Mucosa of descending colon (tissue), 3 donors: ENCODE measurements around the gene HSD17B7. TPM values are rescaled to one million over a fixed set of nuclear protein-coding genes. Genes with fewer than 3 reads are reported as not detected.

Source experiments
- ATAC-seq: fragments of 200-7000 bp; cut with Tn5 transposase; one replicate; pipeline ENCODE4 v1.9.1; 2020; ENCODE audit warnings: mild to moderate bottlenecking, moderate library complexity
- DNase-seq, 3 donors: peaks; one replicate each; pipeline ENCODE4 v3.0.0-alpha.2; 2020
- H3K36me3 ChIP-seq: fragments of 200-600 bp; one replicate; pipeline ENCODE4 v1.8.0; 2021; ENCODE audit warnings: low read depth, mild to moderate bottlenecking
- H3K4me1 ChIP-seq: fragments of 200-600 bp; one replicate; pipeline ENCODE4 v1.8.0; 2021; ENCODE audit warnings: low read depth, mild to moderate bottlenecking
- H3K4me3 ChIP-seq: fragments of 200-600 bp; one replicate; pipeline ENCODE4 v1.8.0; 2021; ENCODE audit warnings: mild to moderate bottlenecking
- H3K9me3 ChIP-seq: fragments of 200-600 bp; one replicate; pipeline ENCODE4 v1.8.0; 2021; ENCODE audit warnings: mild to moderate bottlenecking
- intact Hi-C, 2 donors: fragments of 100-400 bp; cut with DNase I in 1 of 2; cut with micrococcal nuclease in 1 of 2; formaldehyde crosslinking; loops; one replicate each; pipeline versions ENCODE4 v1.11.0 to v1.11.1; 2022; cut with DNase I, micrococcal nuclease
- total RNA-seq, 3 donors: library from RNA; stranded (reverse); fragmentation: NEBNext Ultra II Directional in 2 of 3; extraction: Animal tissue kit (Norgen Biotek cat#: 25700) in 2 of 3; gene quantifications; one replicate each; pipeline versions ENCODE4 v1.2.1 to v1.2.4, GENCODE V29; 2021 to 2023
- TF ChIP-seq, protein P1 (sequence below): fragments of 200-600 bp; IDR thresholded peaks from one replicate; pipeline ENCODE4 v1.8.0; 2022; ENCODE audit warnings: antibody characterized with exemption, mild to moderate bottlenecking
- donor health status: DM: no; HTN: no; CAD: no; lungs with moderate emphysema.
- donor health status: DM: no; HTN: no; CAD: no.
- donor health status: DM: no; HTN: yes; CAD: no.

Gene HSD17B7
- total RNA-seq, 3 donors from 2014 or later, result 20.8 to 22.2 (median 21.3) TPM

DNA sequence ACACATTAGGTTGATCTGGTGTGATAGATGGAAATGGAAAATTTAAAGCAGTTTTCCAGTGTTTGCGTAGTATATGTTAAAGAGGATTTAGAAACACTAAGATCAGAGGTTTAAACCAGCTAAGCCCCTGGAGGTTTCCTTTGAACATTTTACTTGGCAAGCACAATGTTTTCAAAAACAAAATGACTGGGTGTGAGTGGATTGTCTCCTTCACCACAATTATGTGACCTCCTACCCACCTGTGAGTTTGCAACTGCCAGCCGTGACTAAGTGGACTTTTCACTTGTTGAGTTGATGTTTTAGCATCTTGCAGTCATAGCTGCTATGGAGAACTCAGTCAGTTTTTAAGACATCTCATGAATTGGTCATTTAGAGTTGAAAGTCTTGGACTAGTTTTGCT lies 65.8 kb downstream of the HSD17B7 start:
- intact Hi-C loops, result loop anchor here (10.0 kb wide), 1 partner anchor 459 kb away; no protein-coding TSS in a partner anchor
- no peak for DNase-seq
- TF ChIP-seq, protein P1, sequence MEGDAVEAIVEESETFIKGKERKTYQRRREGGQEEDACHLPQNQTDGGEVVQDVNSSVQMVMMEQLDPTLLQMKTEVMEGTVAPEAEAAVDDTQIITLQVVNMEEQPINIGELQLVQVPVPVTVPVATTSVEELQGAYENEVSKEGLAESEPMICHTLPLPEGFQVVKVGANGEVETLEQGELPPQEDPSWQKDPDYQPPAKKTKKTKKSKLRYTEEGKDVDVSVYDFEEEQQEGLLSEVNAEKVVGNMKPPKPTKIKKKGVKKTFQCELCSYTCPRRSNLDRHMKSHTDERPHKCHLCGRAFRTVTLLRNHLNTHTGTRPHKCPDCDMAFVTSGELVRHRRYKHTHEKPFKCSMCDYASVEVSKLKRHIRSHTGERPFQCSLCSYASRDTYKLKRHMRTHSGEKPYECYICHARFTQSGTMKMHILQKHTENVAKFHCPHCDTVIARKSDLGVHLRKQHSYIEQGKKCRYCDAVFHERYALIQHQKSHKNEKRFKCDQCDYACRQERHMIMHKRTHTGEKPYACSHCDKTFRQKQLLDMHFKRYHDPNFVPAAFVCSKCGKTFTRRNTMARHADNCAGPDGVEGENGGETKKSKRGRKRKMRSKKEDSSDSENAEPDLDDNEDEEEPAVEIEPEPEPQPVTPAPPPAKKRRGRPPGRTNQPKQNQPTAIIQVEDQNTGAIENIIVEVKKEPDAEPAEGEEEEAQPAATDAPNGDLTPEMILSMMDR, result no peak
- ATAC-seq, result no peak
- H3K4me3 ChIP-seq, result no peak overlapping the region
- H3K9me3 ChIP-seq, result no peaks in the 10 kb centered on the region
- no peaks in the 10 kb centered on the region for H3K36me3 ChIP-seq
- no peaks in the 10 kb centered on the region for H3K4me1 ChIP-seq

DNA sequence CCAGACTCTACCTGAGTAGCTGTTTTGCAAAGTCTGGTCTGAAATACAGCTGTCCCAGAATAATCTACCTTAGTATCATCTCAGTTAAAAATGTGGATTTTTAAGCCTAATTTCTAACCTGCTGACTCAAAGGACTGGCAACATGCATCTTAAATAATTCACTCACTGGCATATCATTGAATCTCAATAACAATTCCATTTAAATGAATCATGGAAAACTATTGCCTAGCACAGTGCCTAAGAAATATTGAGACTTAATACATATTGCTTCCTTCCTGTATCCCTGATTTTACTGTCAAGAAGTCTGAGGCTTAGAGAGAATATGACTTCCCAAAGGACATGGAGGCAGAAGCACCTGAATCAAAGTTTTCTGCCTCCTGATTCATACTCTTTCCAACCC lies 67.3 kb downstream of the HSD17B7 start:
- Histone ChIP-seq H3K4me1 (no peaks in the 10 kb centered on the region), H3K4me3 (no peak overlapping the region), H3K36me3 (no peaks in the 10 kb centered on the region), H3K9me3 (no peaks in the 10 kb centered on the region)
- intact Hi-C loops, result loop anchor here (10.0 kb wide), 1 partner anchor 457 kb away; no protein-coding TSS in a partner anchor
- no peak for DNase-seq
- no peak for ATAC-seq
- TF ChIP-seq, protein P1, result no peak

DNA sequence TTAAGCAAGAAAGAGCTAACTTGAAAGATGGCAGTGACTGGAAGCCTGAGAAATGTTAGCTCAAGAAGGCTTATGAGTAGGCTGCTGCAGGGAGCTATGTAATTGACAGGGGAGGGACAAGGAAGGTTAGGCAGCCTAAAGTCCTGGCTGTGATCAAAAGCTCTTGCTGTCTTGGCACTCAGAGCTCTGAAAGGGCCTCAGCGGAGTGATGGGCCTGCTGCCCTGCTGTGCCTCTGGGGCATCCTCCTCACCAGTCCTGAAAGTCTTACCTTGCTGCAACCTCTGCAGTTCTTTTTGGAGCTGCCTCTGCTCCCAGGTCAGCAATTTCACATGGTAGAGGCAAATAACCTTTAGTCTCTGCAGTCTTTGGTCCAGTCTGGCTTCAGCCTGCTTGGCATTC lies 68.7 kb downstream of the HSD17B7 start:
- TF ChIP-seq, protein P1, result no peak
- ATAC-seq, result no peak
- Histone ChIP-seq H3K4me1 (no peaks in the 10 kb centered on the region), H3K36me3 (no peaks in the 10 kb centered on the region), H3K9me3 (no peaks in the 10 kb centered on the region), H3K4me3 (no peak overlapping the region)
- intact Hi-C loops, result loop anchor here (10.0 kb wide), 1 partner anchor 456 kb away; no protein-coding TSS in a partner anchor
- no peak for DNase-seq

DNA sequence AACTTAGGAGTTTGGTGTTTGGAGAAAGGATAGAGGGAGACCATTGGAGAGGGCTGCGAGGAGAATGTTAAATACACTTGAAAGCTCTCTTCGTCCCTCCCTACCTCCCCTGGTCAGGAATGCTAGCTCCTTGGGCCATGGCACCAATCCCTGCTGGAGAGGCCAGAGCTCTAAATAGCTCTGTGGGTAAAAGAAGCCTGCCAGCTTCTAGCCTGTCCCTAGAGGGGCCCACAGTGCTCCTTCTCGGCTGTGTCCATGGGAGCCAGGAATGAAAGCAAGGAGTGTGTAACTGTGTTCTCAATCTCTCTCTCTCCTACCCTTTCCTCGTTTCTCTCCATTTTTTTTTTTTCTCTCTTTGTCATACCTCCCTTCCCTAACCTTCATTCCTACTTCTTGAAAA lies 70.6 kb downstream of the HSD17B7 start, which contains the start of gene CCDC190:
Gene CCDC190, minus strand, starts transcription at position 75 of the 400 bp plus-strand sequence. CDS start 1,529 bp downstream, outside the sequence.
- ATAC-seq (no peak), DNase-seq (no peak)
- H3K9me3 ChIP-seq, result no peaks in the 10 kb centered on the region
- H3K4me1 ChIP-seq, result no peaks in the 10 kb centered on the region
- H3K4me3 ChIP-seq, result no peak within 1 kb of the TSS
- TF ChIP-seq, protein P1, result no peak
- intact Hi-C loops, result no loop called here
- H3K36me3 ChIP-seq, result no peaks in the 10 kb centered on the region

DNA sequence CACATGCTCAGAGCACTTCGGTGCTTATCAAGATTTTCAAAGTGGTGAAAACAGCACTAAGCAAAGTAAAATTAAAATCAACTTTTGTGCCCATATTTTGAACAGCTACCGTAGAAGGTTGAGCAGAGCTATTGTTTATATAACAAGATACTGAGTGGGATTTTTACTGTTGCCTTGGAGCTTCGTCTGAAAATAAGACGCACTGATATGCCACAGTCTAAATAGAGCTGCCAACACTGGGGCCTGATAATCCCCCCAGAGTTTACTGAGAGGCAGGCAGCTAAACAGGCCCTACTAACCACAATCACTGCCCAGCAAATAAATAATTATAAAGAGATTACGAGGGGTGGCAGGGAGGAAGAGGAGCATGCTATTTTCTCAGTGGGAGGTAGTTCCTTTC lies 71.1 kb downstream of the HSD17B7 start:
- no peak for DNase-seq
- no peak overlapping the region for H3K4me3 ChIP-seq
- H3K36me3 ChIP-seq, result no peaks in the 10 kb centered on the region
- no peaks in the 10 kb centered on the region for H3K4me1 ChIP-seq
- TF ChIP-seq, protein P1, result no peak
- H3K9me3 ChIP-seq, result no peaks in the 10 kb centered on the region
- intact Hi-C loops, result no loop called here
- no peak for ATAC-seq

Other genes with a start within 250 kb of the HSD17B7 start
- gene UAP1, start 229.0 kb upstream of the HSD17B7 start, total RNA-seq, result 100 to 1,000 TPM in 2 of 3 donors, 10 to 100 TPM in 1; 91.4 to 123 (median 116) TPM
- gene DDR2, start 158.2 kb upstream of the HSD17B7 start, total RNA-seq, result 100 to 1,000 TPM in 1 of 3 donors, 10 to 100 TPM in 2; 13.3 to 203 (median 28.0) TPM
- not detected for gene CCDC190, start 70.5 kb downstream of the HSD17B7 start, total RNA-seq